GM19438 (cell line): ENCODE results near the gene RAB40B.

Experiments
- ATAC-seq: cut with Tn5 transposase; IDR thresholded peaks from one replicate; pipeline ENCODE4 v1.9.1; 2021; ENCODE audit warnings: low read depth; ENCODE audit not compliant: unreplicated experiment

Gene RAB40B

DNA sequence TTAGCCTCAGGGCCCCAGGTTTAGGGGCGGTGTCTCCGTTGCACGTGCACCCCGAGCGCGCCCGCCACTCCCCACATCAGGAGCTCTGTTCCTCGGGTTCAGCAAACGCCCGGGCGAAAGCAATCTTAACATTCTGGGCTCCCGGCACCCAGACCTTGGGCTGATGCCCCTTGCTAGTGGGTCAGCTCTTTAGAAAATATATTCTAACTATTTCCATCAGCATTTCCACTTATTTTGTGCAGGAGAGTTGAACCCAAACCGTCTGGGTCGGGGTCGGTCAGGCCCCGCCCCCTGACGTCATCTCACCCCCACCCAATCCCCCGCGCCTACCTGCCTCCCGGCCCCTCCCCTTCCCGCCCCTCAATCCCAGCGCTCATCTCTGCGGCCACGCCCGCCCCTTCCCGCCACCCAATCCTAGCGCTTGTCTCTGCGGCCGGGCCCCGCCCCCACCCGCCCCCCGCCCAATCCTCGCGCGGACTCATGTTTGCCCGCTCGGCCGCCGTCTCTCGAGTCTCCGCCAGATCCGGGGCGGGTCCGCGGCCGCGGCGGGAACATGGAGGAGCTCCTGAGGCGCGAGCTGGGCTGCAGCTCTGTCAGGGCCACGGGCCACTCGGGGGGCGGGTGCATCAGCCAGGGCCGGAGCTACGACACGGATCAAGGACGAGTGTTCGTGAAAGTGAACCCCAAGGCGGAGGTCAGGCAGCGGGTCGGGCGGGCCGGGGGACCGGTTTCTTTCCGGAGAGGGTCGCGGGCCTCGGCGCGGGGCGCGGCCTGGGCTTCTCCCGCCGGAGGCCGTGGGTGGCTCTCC, 17.9 kb upstream of the RAB40B start, which contains the start of gene FN3KRP:
FN3KRP (plus strand) TSS at position 504 of the 808 bp plus-strand sequence; CDS start at position 554, 50 bp downstream.
- peak; percentile 61 for ATAC-seq

- no peak for ATAC-seq
Measured at GRCh38 chr17:82713071-82713723, 14.7 kb upstream of the RAB40B start.

- ATAC-seq = no peak
Measured at GRCh38 chr17:82710499-82711232, 12.2 kb upstream of the RAB40B start.

DNA sequence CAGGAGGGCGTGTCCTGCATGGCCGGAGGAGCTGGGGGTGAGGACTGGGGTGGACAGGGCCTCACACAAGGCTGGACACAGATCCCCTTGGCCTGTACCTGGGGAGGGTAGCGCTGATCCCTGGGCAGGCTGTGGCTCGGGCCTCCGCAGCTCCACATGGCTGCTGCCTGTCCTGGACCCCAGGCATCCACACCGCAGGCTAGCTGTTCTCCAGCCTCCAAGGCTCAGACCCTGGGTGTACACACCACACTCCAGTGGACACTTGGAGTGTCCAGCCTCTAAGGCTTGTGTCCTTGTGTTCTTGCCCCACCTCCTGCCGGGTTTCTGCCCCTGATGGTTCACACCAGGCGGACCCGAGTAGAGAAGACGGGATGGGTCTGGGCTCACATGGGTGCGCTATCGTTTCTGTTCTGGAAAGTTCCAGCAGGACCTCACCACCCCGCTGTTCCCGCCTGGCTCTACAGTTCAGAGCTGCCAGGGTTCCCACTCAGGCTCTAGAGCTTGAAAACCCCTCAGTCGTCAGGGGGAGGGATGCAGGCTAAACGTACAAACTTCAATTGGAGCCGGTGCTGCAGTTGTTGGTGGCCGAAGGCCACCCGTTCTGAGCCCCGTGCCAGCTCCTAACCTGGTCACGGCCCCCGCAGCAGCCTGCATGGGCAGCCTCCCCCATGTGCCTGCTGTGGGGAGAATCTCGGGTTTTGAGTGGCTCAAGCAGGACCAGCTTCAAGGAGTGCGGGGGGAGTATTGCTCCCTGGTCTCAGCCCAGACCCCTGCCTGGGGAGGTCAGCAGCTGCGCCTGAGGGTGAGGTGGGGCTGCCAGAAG, 11.4 kb upstream of the RAB40B start:
- ATAC-seq = no peak

- no peak for ATAC-seq
Measured at GRCh38 chr17:82709024-82709675, 10.7 kb upstream of the RAB40B start.

DNA sequence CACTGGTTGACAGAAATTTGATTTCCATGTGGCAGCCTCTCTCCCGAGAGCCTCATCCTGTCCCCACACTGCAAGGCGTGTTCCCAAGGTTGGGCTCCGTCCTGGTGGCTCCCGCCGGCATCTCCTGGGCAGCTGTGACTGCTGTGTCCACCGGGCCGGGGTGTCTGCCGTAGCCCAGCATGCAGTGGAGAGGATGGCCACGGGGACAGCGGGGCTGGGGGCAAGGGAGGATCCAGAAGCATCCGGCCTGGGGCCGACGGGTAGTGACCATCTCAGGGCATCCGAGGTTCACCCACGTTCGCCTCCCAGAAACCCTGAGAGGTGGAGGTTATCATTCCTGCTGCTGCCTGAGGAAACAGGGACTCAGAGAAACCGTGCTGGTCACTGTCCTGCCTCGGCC, 7.3 kb upstream of the RAB40B start:
- ATAC-seq = no peak

DNA sequence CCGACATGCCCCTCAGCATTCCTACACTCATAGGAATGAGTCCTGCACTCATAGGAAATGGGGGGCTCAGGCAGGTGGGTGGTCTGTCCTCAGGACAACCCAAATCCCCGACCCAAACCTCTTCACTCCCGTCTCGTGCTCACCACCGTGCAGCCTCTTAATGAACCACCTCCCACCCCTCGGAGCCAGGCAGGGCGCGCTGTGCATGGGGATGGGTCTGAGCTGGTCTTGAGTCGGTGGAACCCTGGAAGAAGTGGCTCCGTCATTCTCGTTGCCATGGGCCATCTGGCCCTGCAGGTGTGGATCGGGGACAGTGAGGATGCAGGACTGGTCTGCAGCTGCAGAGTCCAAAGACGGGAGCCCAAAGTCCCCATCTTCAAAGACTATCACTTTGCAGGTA, 6.4 kb upstream of the RAB40B start:
- no peak for ATAC-seq

DNA sequence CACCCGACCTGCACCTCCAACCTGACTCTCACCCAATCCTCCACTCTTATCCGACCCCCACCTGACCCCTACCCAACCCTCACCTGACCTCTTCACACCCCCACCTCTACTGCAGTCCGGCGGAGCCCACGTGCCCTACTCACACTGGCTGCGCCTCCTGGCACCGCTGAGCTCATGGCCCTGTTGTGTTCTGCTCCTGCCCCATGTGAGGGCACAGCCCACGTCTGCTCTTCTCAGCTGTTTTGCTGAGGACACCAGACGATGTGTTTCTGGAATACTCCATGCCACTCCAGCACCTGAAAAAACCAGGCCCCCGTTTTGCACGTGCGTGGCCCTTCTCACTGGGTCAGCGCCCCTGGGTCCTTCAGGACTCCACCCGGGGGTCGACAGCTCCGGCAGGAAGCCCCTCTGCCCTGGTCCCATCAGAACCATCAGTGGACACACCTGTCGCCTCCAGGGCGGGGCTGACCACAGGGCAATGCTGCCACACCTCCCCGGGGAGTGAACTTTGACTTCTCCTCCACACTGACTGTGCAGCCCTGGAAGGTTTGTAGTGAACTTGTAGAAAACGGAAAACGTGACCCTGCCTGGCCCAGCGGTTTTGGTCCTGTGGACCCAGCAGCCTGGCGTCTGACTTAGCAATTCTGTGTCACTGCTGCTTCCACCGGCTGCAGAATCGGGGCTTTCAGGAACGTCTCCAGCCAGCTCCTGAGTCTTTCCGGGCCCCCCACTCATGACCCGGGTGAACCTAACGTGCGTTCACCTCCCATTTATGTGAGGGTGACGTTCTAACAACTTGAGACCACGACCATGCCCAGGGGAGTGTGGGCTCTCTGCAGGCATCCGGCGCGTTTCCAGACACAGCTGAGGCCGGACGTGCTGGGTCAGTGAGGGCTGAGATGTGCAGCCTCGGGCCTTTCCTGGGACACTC, 5.7 kb upstream of the RAB40B start:
- ATAC-seq = no peak

DNA sequence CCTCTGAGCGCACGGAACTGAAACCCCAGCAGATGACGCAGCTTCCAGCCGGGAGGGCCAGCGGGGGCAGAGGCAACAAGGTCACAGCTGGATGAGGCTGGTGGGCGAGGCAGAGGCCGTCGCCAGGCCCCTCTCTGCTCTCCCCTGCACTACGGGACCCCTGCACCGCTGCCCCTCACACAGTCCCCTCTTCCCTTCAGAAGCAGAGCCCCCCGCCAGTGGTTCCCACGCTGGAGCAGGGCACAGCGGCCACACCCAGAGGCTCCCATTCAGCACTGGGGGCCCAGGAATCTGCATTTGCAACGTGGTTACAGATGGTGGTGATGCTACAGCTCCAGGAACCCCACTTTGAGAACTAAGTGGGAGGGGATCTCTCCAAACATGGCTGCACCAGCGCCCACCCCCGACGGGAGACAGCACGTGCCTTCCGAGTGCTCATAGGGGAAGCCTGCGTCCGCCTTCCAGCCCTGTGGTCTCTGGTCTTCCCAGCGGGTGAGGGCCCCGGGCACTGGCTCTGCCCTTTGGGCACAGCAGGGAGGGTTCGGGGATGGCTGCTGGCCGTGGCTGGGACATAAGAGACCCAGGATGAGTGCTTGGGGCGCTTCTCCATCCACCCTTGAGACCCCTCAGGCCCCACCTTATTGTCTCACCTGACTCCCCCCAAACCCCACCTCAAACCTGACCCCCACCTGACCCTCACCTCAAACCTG, 4.7 kb upstream of the RAB40B start:
- ATAC-seq = no peak

DNA sequence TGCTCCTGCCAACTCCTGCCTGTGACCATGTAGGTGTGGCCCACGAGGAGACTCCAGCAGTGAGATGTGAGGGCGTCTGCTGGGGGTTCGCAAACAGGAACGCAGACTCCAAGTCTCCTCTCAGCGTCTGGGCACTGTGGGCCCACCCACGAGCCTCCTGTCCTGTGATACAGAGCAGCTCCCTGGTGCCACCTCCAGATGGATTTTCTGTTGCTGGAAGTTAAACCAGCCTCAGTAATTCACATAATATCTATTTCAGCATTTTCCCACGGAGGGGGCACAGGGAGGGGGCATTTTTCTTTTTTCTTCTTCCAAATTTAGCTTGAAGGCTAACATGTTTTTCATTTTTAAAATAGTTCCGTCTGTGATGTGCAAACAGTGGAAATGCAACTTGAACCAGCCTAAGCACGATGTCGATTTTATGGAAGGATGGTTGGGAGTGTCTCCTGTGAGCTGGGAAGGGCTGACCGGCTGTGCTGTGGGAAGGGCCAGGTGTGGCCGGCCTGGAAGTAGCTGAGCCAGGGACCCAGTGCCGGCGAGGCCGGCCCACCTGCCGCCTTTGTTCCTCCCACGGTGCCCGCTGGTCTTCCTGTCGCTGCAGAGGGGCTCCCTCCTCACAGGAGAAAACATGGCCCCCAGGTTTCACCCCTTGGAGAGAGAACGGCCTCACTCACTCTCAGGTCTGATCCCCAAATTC, 3.9 kb upstream of the RAB40B start:
- ATAC-seq = no peak

- no peak for ATAC-seq
Measured at GRCh38 chr17:82699551-82699950, 1.1 kb upstream of the RAB40B start.

DNA sequence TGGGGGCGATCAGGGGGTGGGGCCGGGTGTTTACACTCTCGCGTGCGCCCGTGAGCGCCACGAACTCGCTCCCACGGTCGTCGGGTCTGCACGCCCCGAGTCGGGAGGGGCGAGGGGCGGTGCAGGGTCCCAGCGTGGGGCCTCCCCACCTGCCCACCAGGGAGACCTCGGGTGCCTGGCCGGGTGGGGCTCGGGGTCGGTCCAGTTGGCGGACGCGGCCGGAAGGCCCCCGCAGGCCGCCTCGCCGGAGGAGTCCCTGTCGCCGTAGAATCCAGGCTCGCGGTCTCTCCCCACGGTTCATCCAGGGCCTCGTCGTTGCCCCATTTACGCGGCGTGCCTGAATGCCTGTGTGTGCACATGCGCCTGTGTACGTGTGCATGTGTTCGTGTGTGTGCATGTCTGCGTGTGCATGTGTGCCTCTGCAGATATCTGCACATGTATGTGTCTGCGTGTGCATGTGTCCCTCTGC, 510 bp upstream of the RAB40B start:
- ATAC-seq = no peak

DNA sequence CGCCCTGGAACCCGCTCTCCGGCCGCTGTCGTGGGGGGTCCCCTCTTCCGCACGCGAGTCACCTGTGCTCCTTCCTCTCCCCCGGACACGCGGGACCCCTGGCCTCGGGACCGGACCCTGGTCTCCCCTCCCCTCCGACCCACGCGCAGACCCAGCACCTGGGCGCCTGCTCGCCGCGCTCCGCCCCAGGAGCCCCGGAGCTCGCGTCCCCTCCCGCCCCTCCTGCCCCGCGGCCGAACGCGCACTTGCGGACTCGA, 762 bp downstream of the RAB40B start:
- no peak for ATAC-seq

DNA sequence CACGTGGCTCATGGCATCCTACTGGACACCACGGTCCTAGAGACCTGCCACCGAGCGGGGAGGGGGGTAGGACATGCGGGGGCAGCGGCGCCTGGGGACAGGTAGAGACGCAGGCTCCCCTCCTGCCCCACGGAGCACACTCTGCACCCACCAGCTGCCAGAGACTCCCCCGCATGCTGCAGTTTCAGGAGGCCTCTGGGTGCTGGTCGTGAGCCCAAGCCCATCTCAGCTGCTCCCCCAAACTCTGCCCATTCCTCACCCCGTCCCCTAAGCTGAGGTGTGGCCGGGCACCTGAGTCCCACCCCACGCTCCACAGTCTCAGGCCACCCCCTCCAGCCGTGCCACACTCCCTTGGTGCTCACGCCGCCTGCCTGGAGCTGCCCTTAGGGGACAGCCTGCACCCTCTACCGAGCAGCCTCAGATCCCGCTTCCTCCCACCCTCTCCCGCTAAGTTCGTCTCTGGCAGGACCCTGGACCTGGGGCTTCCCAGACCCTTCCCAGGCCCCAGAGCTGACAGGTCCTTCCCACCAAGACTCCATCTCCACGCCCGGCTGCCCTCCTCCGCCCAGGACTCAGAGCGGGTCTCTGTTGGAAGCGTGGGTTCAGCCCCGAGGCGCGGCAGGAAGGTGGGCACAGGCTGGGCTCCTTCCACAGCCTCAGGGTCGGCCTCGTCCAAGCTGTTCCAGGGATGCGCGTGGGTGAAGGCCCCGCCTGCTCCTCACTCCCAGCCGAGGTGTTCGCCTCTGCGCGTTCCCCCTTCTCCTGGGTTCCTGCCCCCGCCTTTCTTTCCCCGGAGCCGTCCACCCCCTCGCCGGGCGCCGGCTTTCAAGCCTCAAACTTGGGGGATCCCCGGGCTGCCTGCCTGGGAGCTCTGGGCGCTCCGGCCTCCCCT, 1.3 kb downstream of the RAB40B start:
- ATAC-seq = no peak

DNA sequence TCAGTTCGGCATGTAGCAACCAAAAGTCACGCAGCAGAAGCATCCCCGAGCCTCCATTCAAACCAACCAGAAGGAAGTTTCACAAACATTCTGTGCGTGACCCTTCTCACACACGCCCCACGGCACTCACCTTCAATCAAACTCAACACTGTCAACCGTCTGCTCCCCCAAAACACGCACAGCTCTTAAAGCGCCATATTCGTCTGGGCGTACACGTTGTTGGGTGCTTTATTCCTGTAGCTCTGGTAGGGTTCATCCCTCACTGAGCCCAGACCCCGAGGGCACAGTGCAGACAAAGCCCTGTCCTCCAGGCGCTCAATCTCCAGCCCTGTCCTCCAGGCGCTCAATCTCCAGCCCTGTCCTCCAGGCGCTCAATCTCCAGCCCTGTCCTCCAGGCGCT, 2.2 kb downstream of the RAB40B start:
- ATAC-seq = no peak

DNA sequence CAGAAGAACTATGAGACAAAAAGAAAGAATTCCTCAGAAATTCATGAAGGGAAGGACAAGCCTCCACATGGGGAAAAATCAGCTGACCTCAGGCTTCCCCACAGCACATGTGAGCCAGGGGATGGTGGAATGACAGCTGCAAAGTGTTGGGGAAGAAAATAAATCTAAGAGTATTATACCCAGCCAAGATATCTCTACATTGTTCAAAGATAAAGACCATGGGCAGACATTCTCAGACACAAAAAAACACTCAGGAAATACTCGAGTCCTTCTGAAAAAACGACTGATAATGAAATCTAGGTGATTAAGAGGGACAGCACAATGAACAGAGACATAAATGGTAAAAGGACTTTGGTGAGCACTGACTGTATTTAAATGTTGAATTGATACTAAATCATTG, 3.9 kb downstream of the RAB40B start:
- no peak for ATAC-seq
